Heart right ventricle (tissue), 16 donors: ENCODE data around the gene PXDN. TPM values are rescaled to one million over a fixed set of nuclear protein-coding genes. Genes with fewer than 3 reads are reported as not detected.

Experiments
- ATAC-seq, 8 donors: fragments of 200-7000 bp; cut with Tn5 transposase; one replicate each; pipeline ENCODE4 v1.9.1; 2020; ENCODE audit warnings: mild to moderate bottlenecking in 8 of 8, moderate library complexity in 8 of 8, moderate number of reproducible peaks in 1 of 8
- DNase-seq, 2 donors: peaks; one replicate each; pipeline ENCODE4 v3.0.0-alpha.2; 2020
- H3K27ac ChIP-seq, 10 donors: fragments of 200-600 bp; sonication (generic) in 2 of 10; one replicate each; pipeline versions ENCODE4 v1.5.0 to v1.8.0; 2020 to 2022; ENCODE audit warnings: mild to moderate bottlenecking in 3 of 10
- H3K27me3 ChIP-seq, 7 donors: fragments of 200-600 bp; one replicate each; pipeline ENCODE4 v1.8.0; 2021 to 2022; ENCODE audit warnings: mild to moderate bottlenecking in 2 of 7
- H3K36me3 ChIP-seq, 9 donors: fragments of 200-600 bp; sonication (generic) in 1 of 9; one replicate each; pipeline versions ENCODE4 v1.5.0 to v1.8.0; 2020 to 2022; ENCODE audit warnings: mild to moderate bottlenecking in 2 of 9
- H3K4me1 ChIP-seq, 9 donors: fragments of 200-600 bp; sonication (generic) in 1 of 9; one replicate each; pipeline versions ENCODE4 v1.5.0 to v1.8.0; 2020 to 2022; ENCODE audit warnings: mild to moderate bottlenecking in 4 of 9
- H3K4me3 ChIP-seq, 10 donors: fragments of 200-600 bp; sonication (generic) in 2 of 10; one replicate each; pipeline versions ENCODE4 v1.5.0 to v1.8.0; 2020 to 2022; ENCODE audit warnings: mild to moderate bottlenecking in 7 of 10, moderate library complexity in 2 of 10
- H3K9me3 ChIP-seq, 11 donors: fragments of 200-600 bp in 10 of 11; sonication (generic) in 2 of 11; one replicate each; pipeline versions ENCODE4 v1.5.0 to v1.8.0; 2013 to 2022; ENCODE audit warnings: mild to moderate bottlenecking in 2 of 11, control low read depth in 1 of 11, moderate library complexity in 1 of 11
- CTCF ChIP-seq, 9 donors: fragments of 200-600 bp; sonication (generic) in 2 of 9; IDR thresholded peaks; one replicate each; pipeline versions ENCODE4 v1.5.0 to v1.8.0; 2021 to 2022; ENCODE audit warnings: antibody characterized with exemption in 9 of 9, mild to moderate bottlenecking in 5 of 9, moderate library complexity in 1 of 9
- WGBS, 2 donors: extraction: QIAGEN DNeasy Blood & Tissue Kit; methylation state at CpG; one replicate each; pipeline ENCODE4 v1.1.7; 2013; ENCODE audit warnings: inconsistent platforms in 1 of 2; 5-methylcytosine and 5-hydroxymethylcytosine counted together
- intact Hi-C, 10 donors: fragments of 100-400 bp; cut with DNase I; formaldehyde crosslinking; loops; one replicate each; pipeline versions ENCODE4 v1.11.1 to v1.14.2; 2022
- polyA plus RNA-seq, 2 donors: library from polyadenylated mRNA; stranded (reverse); fragments of 200-250 nt; gene quantifications; one replicate each; pipeline ENCODE4 v1.2.3, GENCODE V29; 2013
- total RNA-seq, 10 donors: library from RNA; stranded (reverse); fragmentation: NEBNext Ultra II Directional in 3 of 10; extraction: Animal tissue kit (Norgen Biotek cat#: 25700) in 3 of 10; gene quantifications; one replicate each; pipeline versions ENCODE4 v1.2.1 to v1.2.4, GENCODE V29; 2021 to 2023
- donor health status: Arrhythmogenic right ventricular cardiomyopathy.
- donor health status: ischemic (EF 13 %, LVEDD 7.1; RV severe dilation, severe dysfunction).
- donor health status: healthy with polysubstance abuse.
- donor health status: DM: no; HTN: yes; CAD: no.
- donor health status: DM: no; HTN: no; CAD: no.
- donor health status: ischemic (EF 25% LVEDD 6.9; RV normal size, moderate dysfunction).
- donor health status: ischemic (EF 25% LVEDD 5.7; RV mildly dilated, moderate dysfunction).
- donor health status: healthy.
- donor health status: DM: yes; HTN: yes; CAD: no.
- donor health status: Ischemic cardiomyopathy.
- donor health status: ischemic (EF 35%, LVEDD 5.7; RV mildly dilated, moderate dysfunction).
- donor health status: nonischemic (EF 11% LVEDD 7.7; RV severe dilation, severe dysfunction).
- donor health status: DM: yes; HTN: yes; CAD: no.
- donor health status: PGD.
- donor health status: ischemic (EF 29% LVEDD 5.4; RV normal size, mild dysfunction).
- donor health status: nonischemic (EF 23%, LVEDD 6.1; RV moderate dilation, normal function).

PXDN gene
- total and polyA plus RNA-seq, 12 donors: 7.8 to 65.0 (median 18.9) TPM

- H3K4me1 ChIP-seq: peaks cover 3 to 32% (median 17%) of the 10 kb centered on the region in 9 donors
- no peaks in the 10 kb centered on the region for H3K9me3 ChIP-seq
- no peak overlapping the region for H3K27ac ChIP-seq
- peaks cover 0 to under 1% (median 0%) of the 10 kb centered on the region in 9 donors for H3K36me3 ChIP-seq
- 87% methylated on average over 26 of the region's 26 CpGs for WGBS, 2 donors
- intact Hi-C loops: loop anchor here in 6 of 10 donors (5.0 to 10.0 kb wide), 5 partner anchors 93 to 155 kb away; no protein-coding TSS in a partner anchor
- no peak for DNase-seq
- no peak for ATAC-seq
- H3K4me3 ChIP-seq: no peak overlapping the region
- no peak for TF ChIP-seq CTCF (IDR thresholded peaks at IDR 0.05)
- peaks cover 0 to 48% (median 11%) of the 10 kb centered on the region in 7 donors for H3K27me3 ChIP-seq
Measured at GRCh38 chr2:1747065-1747941, 3.0 kb upstream of the PXDN start.

DNA sequence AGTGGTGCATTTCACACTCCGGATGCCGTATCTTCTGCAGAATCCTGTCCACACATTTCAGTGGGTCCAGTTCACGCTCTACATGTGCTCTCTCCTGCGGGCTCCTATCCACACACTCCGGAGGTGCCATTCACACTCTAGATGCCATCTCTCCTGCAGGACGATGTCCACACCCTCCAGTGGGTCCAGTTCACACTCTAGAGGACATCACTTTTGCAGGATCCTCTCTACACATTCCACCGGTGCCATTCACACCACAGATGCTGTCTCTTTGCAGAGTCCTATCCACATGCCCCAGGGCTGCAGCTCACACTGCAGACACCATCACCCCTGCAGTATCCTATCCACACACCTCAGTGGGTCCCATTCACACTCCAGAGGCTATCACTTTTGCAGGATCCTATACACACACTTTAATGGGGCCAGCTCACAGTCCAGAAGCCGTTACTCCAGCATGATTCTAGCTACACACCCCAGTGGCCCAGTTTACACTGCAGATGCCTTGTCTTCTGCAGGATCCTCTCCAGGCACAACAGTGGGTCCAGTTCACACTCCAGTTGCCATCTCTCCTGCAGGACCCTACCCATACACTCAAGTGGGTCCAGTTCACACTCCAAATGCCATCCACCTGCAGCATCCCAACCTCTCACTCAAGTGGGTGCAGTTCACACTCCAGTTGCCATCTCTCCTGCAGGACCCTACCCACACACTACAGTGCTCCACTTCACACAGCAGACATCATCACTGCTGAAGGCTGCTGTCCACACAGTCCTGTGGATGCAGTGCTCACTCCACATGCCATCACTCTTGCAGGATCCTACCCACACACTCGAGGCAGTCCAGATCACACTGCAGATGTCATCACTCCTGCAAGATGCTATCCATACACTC is 2.1 kb upstream of the PXDN start:
- Histone ChIP-seq H3K4me1 (peaks cover 3 to 41% (median 23%) of the 10 kb centered on the region in 9 donors), H3K36me3 (peaks cover 0 to 6% (median 0%) of the 10 kb centered on the region in 9 donors), H3K9me3 (peaks cover 0 to 4% (median 0%) of the 10 kb centered on the region in 11 donors), H3K4me3 (no peak overlapping the region), H3K27me3 (peaks cover 0 to 49% (median 11%) of the 10 kb centered on the region in 7 donors), H3K27ac (no peak overlapping the region)
- ATAC-seq (no peak), DNase-seq (no peak)
- intact Hi-C loops: loop anchor here in 6 of 10 donors (5.0 to 10.0 kb wide), 5 partner anchors 92 to 154 kb away; no protein-coding TSS in a partner anchor
- TF ChIP-seq CTCF (IDR thresholded peaks at IDR 0.05): no peak
- WGBS, 2 donors: 84 to 88% methylated on average over 9 of the region's 9 CpGs

DNA sequence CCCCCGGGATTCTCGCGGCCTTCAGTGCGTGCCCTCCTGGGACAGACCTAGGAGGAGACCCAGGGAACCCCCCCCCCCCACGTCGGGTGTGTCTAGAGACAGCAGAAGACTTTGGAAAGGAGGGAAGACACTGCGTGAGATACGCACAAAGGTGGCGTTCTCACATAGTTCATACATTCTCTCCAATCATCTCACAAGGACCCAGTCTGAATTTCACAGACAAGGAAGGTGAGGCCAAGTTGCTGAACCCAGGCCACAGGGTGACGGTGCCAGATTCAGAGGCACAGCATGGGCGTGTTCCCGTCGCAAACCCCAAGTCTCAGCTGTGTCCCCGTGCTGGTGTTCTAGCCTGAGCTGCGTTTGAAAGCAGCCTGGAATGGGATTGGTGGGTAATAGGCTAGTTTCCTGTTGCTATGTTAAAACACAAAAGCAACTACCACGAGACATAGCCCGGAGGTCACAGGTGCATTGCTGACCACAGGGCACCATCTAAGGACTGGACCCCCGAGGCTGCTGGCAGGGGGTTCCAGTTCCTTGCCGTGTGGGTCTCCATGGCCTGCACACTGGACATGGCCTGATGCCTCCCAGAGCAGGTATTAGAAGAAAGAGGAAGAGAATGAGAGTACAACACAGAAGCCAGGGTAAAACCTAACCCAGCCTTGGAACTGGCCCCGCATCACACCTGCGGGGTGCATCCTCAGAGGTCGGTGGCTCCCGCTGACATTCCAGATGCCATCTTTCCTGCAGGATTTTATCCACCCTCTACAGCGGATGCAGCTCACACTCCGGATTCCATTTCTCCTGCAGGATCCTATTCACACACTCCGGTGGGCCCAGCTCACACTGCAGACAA is 1.1 kb upstream of the PXDN start:
- intact Hi-C loops: loop anchor here in 6 of 10 donors (2.0 to 10.0 kb wide), 7 partner anchors 91 to 153 kb away; no protein-coding TSS in a partner anchor
- DNase-seq (peak in 1 of 2 donors; percentile 30), ATAC-seq (no peak)
- WGBS, 2 donors: 55% methylated on average over 26 of the region's 26 CpGs
- Histone ChIP-seq H3K4me3 (peak overlapping the region; percentile 57 to 87 (median 74)), H3K4me1 (peaks cover 0 to 47% (median 29%) of the 10 kb centered on the region in 9 donors), H3K27ac (peak overlapping the region; percentile 81 to 97 (median 90)), H3K27me3 (peaks cover 0 to 43% (median 11%) of the 10 kb centered on the region in 7 donors), H3K36me3 (peaks cover 0 to 6% (median 0%) of the 10 kb centered on the region in 9 donors), H3K9me3 (peaks cover 0 to 4% (median 0%) of the 10 kb centered on the region in 11 donors)
- no peak for TF ChIP-seq CTCF (IDR thresholded peaks at IDR 0.05)
